Lower leg skin (tissue), 4 donors: ENCODE data around the gene KIAA2012. TPM values are rescaled to one million over a fixed set of nuclear protein-coding genes. Genes with fewer than 3 reads are reported as not detected.
A peak's percentile ranks its signal among the peaks of the same experiment; 100 is the strongest.

Experiments
- DNase-seq, 2 donors: peaks; one replicate each; pipeline ENCODE4 v3.0.0-alpha.2; 2019; ENCODE audit warnings: low spot score in 2 of 2
- H3K4me3 ChIP-seq: fragments of 200-600 bp; sonication (generic); 2 replicates; pipeline ENCODE4 v1.5.1; 2017; ENCODE audit warnings: mild to moderate bottlenecking, low read depth; ENCODE audit not compliant: poor library complexity, severe bottlenecking
- POLR2A ChIP-seq, 2 donors: fragments of 450-650 bp; IDR thresholded peaks; one replicate each; pipeline ENCODE4 v1.6.1; 2016 to 2017; ENCODE audit warnings: antibody characterized with exemption in 2 of 2, mild to moderate bottlenecking in 1 of 2, moderate library complexity in 1 of 2
- WGBS, 2 donors: methylation state at CpG; one replicate each; pipeline ENCODE4 v1.1.5; 2018; 5-methylcytosine and 5-hydroxymethylcytosine counted together
- intact Hi-C: fragments of 100-400 bp; cut with DNase I; formaldehyde crosslinking; loops from one replicate; pipeline ENCODE4 v1.15.0; 2023; ENCODE audit warnings: low total_unique reads
- total RNA-seq, 4 donors: library from RNA; depleted of rRNA; stranded (reverse); fragments of >200 nt; gene quantifications; one replicate each; pipeline ENCODE4 v1.1.0, GENCODE V29; 2016
- TF ChIP-seq, protein P1 (sequence below), 3 donors: fragments of 450-650 bp; IDR thresholded peaks; one replicate each; pipeline ENCODE4 v1.5.1; 2016; ENCODE audit warnings: antibody characterized with exemption in 3 of 3, mild to moderate bottlenecking in 3 of 3, moderate library complexity in 2 of 3

Gene KIAA2012
- total RNA-seq, 4 donors from 2014 or later: not detected

DNA sequence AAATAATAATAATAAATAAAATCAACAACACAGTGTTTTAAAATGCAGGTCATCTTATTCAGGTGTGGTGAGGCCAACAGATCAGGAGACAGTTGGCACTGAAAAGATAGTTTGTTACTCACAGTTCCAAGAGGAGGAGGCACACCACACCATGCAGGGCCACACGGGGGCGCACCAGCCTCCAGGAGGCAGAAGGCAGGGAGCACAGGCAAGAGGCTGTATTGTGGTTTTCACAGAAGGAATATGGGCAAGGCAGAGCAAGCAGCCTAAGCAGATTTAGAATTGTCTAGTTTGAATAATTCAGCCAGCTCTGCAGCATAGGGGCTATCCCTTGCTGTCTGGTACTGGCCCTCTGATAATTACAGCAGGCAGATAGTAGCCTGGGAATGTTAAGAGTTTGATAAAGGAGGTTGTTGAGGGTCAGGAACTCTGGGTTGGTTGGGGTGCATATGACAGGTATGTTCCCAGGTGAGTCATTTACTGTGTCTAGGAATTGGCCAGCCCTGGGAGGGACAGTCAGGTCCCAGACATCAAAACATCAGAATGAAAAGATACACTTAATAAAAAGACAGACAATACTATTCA is 31.3 kb downstream of the KIAA2012 start:
- WGBS, 2 donors: 30 to 61% methylated on average over 2 of the region's 2 CpGs
- no peak overlapping the region for H3K4me3 ChIP-seq
- TF ChIP-seq, protein P1, sequence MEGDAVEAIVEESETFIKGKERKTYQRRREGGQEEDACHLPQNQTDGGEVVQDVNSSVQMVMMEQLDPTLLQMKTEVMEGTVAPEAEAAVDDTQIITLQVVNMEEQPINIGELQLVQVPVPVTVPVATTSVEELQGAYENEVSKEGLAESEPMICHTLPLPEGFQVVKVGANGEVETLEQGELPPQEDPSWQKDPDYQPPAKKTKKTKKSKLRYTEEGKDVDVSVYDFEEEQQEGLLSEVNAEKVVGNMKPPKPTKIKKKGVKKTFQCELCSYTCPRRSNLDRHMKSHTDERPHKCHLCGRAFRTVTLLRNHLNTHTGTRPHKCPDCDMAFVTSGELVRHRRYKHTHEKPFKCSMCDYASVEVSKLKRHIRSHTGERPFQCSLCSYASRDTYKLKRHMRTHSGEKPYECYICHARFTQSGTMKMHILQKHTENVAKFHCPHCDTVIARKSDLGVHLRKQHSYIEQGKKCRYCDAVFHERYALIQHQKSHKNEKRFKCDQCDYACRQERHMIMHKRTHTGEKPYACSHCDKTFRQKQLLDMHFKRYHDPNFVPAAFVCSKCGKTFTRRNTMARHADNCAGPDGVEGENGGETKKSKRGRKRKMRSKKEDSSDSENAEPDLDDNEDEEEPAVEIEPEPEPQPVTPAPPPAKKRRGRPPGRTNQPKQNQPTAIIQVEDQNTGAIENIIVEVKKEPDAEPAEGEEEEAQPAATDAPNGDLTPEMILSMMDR (IDR thresholded peaks at IDR 0.05): no peak
- no peak for TF ChIP-seq POLR2A (IDR thresholded peaks at IDR 0.05)
- intact Hi-C loops: no loop called here
- DNase-seq: no peak

DNA sequence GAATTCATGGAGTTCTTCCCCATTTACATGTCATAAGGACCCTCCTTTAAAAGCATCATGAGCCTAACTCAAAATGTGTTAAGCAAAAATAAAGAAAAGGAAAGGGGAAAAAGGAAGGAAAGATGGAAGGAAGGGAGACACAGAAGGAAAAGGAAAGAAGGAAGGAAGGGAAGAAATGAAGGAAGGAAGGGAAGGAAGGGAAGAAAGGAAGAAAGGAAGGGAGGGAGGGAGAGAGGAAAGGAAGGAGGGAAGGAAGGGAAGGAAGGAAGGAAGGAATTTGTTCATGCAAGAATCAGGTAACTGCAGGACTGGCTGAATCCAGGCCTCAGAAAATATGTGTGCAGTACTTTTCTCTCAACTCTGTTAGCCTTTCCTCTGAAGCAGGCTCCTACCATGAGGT is 32.0 kb downstream of the KIAA2012 start:
- intact Hi-C loops: no loop called here
- no peak for DNase-seq
- no peak for TF ChIP-seq POLR2A (IDR thresholded peaks at IDR 0.05)
- TF ChIP-seq, protein P1 (IDR thresholded peaks at IDR 0.05): peak in 1 of 3 donors; percentile 44
- no peak overlapping the region for H3K4me3 ChIP-seq

DNA sequence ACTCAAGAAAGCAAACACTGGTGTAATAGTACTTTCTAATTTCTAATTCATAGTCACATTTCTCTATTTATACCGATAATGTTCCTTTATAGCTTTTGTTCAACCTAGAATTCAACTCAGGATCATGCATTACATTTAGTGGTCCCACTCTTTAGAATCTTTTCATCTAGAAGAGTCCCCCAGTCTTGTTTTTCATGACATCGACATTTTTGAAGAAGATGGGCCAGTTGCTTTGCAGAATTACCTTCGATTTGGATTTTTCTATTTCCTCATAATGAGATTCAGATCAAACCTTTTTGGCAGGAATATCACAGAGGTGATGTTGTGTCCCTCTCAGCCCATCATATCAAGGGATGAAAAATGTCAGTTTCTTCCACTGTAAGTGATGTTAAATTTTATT is 35.3 kb downstream of the KIAA2012 start:
- 96 to 98% methylated on average over 3 of the region's 3 CpGs for WGBS, 2 donors

DNA sequence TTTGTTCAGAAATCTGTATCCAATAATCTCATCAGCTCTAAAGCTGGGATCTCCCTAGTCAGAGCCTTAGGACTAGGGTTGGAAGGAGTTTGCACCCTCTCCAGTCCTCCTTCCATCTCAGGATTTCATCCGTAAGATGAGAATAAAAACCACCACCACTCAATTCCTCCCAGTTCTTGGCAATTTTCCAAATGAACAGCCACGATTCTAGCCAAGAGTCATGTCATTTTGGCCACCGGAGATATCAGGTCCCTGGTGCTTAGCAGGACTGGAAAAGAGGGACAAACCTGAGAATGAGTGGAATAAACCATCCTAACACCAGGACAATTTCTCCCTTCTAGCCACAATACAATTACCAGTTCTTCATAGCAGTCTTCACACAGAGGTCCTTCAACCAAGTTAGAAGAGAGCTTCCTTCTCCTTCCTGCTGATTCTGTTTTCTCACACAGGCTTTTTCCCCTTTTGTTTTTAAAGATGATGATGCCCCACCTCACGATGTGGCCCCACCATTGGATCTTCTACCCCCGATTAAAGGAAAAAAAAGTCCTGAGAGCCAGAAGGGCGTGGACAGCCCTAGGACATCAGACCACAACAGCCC is 36.2 kb downstream of the KIAA2012 start:
- intact Hi-C loops: no loop called here
- H3K4me3 ChIP-seq: no peak overlapping the region
- 59 to 60% methylated on average over 6 of the region's 6 CpGs for WGBS, 2 donors
- DNase-seq: no peak
- no peak for TF ChIP-seq POLR2A (IDR thresholded peaks at IDR 0.05)
- TF ChIP-seq, protein P1 (IDR thresholded peaks at IDR 0.05): no peak

More for the DNA sequence above, 35.3 kb downstream of the KIAA2012 start:
- no peak for DNase-seq
- intact Hi-C loops: no loop called here
- H3K4me3 ChIP-seq: no peak overlapping the region
- TF ChIP-seq, protein P1 (IDR thresholded peaks at IDR 0.05): no peak
- no peak for TF ChIP-seq POLR2A (IDR thresholded peaks at IDR 0.05)

DNA sequence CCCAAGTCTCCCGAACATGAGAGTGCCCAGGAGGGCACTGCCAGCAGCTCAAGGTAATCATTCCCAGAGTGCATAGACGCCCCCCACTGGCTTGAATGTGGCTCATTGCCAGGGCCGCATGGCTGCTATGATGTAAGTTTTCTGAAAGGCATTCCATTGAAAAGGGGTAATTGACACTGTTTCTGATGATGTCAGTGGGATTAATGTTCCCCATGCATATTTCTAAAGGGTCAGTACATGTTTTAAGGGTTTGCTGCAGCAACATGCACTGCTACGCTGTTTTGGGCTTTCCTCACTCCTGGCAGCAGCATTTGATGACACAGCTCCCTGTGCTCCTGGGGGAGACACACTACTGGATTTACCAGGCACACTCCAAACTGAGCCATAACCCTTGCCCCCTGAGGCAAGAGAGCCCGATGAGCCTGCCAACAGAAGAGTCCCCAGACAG is 36.7 kb downstream of the KIAA2012 start:
- intact Hi-C loops: no loop called here
- DNase-seq: peak; percentile 33 to 86
- TF ChIP-seq, protein P1 (IDR thresholded peaks at IDR 0.05): no peak
- no peak for TF ChIP-seq POLR2A (IDR thresholded peaks at IDR 0.05)
- H3K4me3 ChIP-seq: no peak overlapping the region
- WGBS, 2 donors: 38 to 42% methylated on average over 5 of the region's 5 CpGs
